WTC11 (cell line): ENCODE results near the gene FOXF2. TPM values are rescaled to one million over a fixed set of nuclear protein-coding genes. Genes with fewer than 3 reads are reported as not detected.

Experiments
- ATAC-seq: fragments of 200-7000 bp; cut with Tn5 transposase; 2 replicates; pipeline ENCODE4 v1.10.0; 2021; ENCODE audit warnings: mild to moderate bottlenecking, moderate library complexity
- CTCF ChIA-PET: fragments of 300-600 bp; sonication (Branson Sonifier 250); formaldehyde crosslinking; loops from one replicate; lab custom pipeline; 2021; ENCODE audit warnings: antibody characterized with exemption; lab: Charles Lee
- POLR2A ChIA-PET: fragments of 350-600 bp; sonication (Branson Sonifier 250); formaldehyde crosslinking; loops from one replicate; lab custom pipeline; 2021; ENCODE audit warnings: antibody characterized with exemption; lab: Charles Lee
- DNase-seq: peaks from one replicate; pipeline ENCODE4 v3.0.0; 2021; ENCODE audit warnings: low spot score
- H3K27ac Mint-ChIP-seq: 2 replicates; pipeline ENCODE4 v1.8.0; 2021; ENCODE audit warnings: mixed read lengths
- H3K27me3 Mint-ChIP-seq: 2 replicates; pipeline ENCODE4 v1.8.0; 2021; ENCODE audit warnings: low read depth, mild to moderate bottlenecking, moderate library complexity, mixed read lengths
- H3K36me3 Mint-ChIP-seq: 2 replicates; pipeline ENCODE4 v1.8.0; 2021; ENCODE audit warnings: mixed read lengths
- H3K4me1 Mint-ChIP-seq: 2 replicates; pipeline ENCODE4 v1.8.0; 2022; ENCODE audit warnings: mixed read lengths
- H3K4me3 Mint-ChIP-seq: 2 replicates; pipeline ENCODE4 v1.8.0; 2021; ENCODE audit warnings: mild to moderate bottlenecking, moderate library complexity, mixed read lengths
- H3K9me3 Mint-ChIP-seq: 2 replicates; pipeline ENCODE4 v1.8.0; 2021; ENCODE audit warnings: mixed read lengths
- ATF1 ChIP-seq: sonication (generic); formaldehyde crosslinking; IDR thresholded peaks from 2 replicates; pipeline ENCODE4 v1.8.1; 2023; ENCODE audit warnings: mild to moderate bottlenecking, moderate library complexity, missing genetic modification reagents
- CREM ChIP-seq: sonication (generic); formaldehyde crosslinking; IDR thresholded peaks from 2 replicates; pipeline ENCODE4 v1.8.1; 2022; ENCODE audit warnings: mild to moderate bottlenecking, missing genetic modification reagents, moderate library complexity
- ETV6 ChIP-seq: sonication (generic); formaldehyde crosslinking; IDR thresholded peaks from 2 replicates; pipeline ENCODE4 v1.8.1; 2022; ENCODE audit warnings: mild to moderate bottlenecking, missing genetic modification reagents
- FOXJ3 ChIP-seq: sonication (generic); formaldehyde crosslinking; IDR thresholded peaks from 2 replicates; pipeline ENCODE4 v1.9.0; 2021; ENCODE audit warnings: missing genetic modification reagents, mild to moderate bottlenecking, borderline replicate concordance
- GABPB1 ChIP-seq: sonication (generic); formaldehyde crosslinking; IDR thresholded peaks from 2 replicates; pipeline ENCODE4 v1.8.1; 2023; ENCODE audit warnings: mild to moderate bottlenecking, missing genetic modification reagents
- GRHL2 ChIP-seq: fragments of 250-450 bp; sonication (Bioruptor Pico); IDR thresholded peaks from 2 replicates; pipeline ENCODE4 v1.8.0; 2022; ENCODE audit warnings: mild to moderate bottlenecking, moderate library complexity; ENCODE audit not compliant: insufficient replicate concordance, severe bottlenecking
- HMGA2 ChIP-seq: fragments of 250-450 bp; sonication (Bioruptor Pico); IDR thresholded peaks from 2 replicates; pipeline ENCODE4 v1.4.0; 2021; ENCODE audit warnings: mild to moderate bottlenecking, moderate library complexity
- IRF2 ChIP-seq: sonication (generic); formaldehyde crosslinking; IDR thresholded peaks from 2 replicates; pipeline ENCODE4 v1.8.0; 2022; ENCODE audit warnings: low read depth, missing genetic modification reagents, borderline replicate concordance
- MYBL2 ChIP-seq: sonication (generic); formaldehyde crosslinking; IDR thresholded peaks from 2 replicates; pipeline ENCODE4 v1.8.1; 2023; ENCODE audit warnings: mild to moderate bottlenecking, moderate library complexity, missing genetic modification reagents
- NFATC4 ChIP-seq: fragments of 250-450 bp; sonication (Bioruptor Pico); IDR thresholded peaks from 2 replicates; pipeline ENCODE4 v1.9.0; 2021; ENCODE audit warnings: mild to moderate bottlenecking
- NFE2L1 ChIP-seq: sonication (generic); formaldehyde crosslinking; IDR thresholded peaks from 2 replicates; pipeline ENCODE4 v1.8.1; 2023; ENCODE audit warnings: missing genetic modification reagents
- RELA ChIP-seq: sonication (generic); formaldehyde crosslinking; IDR thresholded peaks from 2 replicates; pipeline ENCODE4 v1.8.1; 2022; ENCODE audit warnings: missing genetic modification reagents, mild to moderate bottlenecking, borderline replicate concordance
- SP1 ChIP-seq: sonication (generic); formaldehyde crosslinking; conservative IDR thresholded peaks from 2 replicates; pipeline ENCODE4 v1.8.1; 2022; ENCODE audit warnings: missing genetic modification reagents
- TEAD4 ChIP-seq: sonication (generic); formaldehyde crosslinking; IDR thresholded peaks from 2 replicates; pipeline ENCODE4 v1.8.0; 2022; ENCODE audit warnings: mild to moderate bottlenecking, missing genetic modification reagents
- ZBTB43 ChIP-seq: sonication (generic); formaldehyde crosslinking; IDR thresholded peaks from 2 replicates; pipeline ENCODE4 v1.8.1; 2023; ENCODE audit warnings: mild to moderate bottlenecking, missing genetic modification reagents
- ZMAT4 ChIP-seq: fragments of 250-450 bp; sonication (Bioruptor Pico); IDR thresholded peaks from 2 replicates; pipeline ENCODE4 v1.9.0; 2021; ENCODE audit warnings: mild to moderate bottlenecking
- ZNF138 ChIP-seq: sonication (generic); formaldehyde crosslinking; conservative IDR thresholded peaks from 2 replicates; pipeline ENCODE4 v1.8.1; 2022; ENCODE audit warnings: mild to moderate bottlenecking, moderate library complexity, missing genetic modification reagents
- ZNF263 ChIP-seq: sonication (generic); formaldehyde crosslinking; IDR thresholded peaks from 2 replicates; pipeline ENCODE4 v1.8.1; 2022; ENCODE audit warnings: low read depth, mild to moderate bottlenecking, moderate library complexity, missing genetic modification reagents
- ZNF425 ChIP-seq: fragments of 250-450 bp; sonication (Bioruptor Pico); conservative IDR thresholded peaks from 2 replicates; pipeline ENCODE4 v1.9.0; 2021; ENCODE audit warnings: mild to moderate bottlenecking
- total RNA-seq: library from RNA; stranded (reverse); gene quantifications from 3 replicates; pipeline ENCODE4 v1.2.3, GENCODE V29; 2021
- TF ChIP-seq, protein P1 (sequence below): sonication (generic); formaldehyde crosslinking; IDR thresholded peaks from 2 replicates; pipeline ENCODE4 v1.8.1; 2023; ENCODE audit warnings: mild to moderate bottlenecking, missing genetic modification reagents, moderate library complexity
- TF ChIP-seq, protein P2 (sequence below): sonication (generic); formaldehyde crosslinking; IDR thresholded peaks from 2 replicates; pipeline ENCODE4 v1.8.1; 2023; ENCODE audit warnings: mild to moderate bottlenecking, missing genetic modification reagents, moderate library complexity
- TF ChIP-seq, protein P3 (sequence below): sonication (generic); formaldehyde crosslinking; IDR thresholded peaks from 2 replicates; pipeline ENCODE4 v1.8.1; 2022; ENCODE audit warnings: missing genetic modification reagents, borderline replicate concordance
- TF ChIP-seq, protein P4 (sequence below): sonication (generic); formaldehyde crosslinking; IDR thresholded peaks from 2 replicates; pipeline ENCODE4 v1.8.1; 2022; ENCODE audit warnings: mild to moderate bottlenecking, moderate library complexity, missing genetic modification reagents

The FOXF2 gene
- total RNA-seq, 1 experiment from 2014 or later: 0.11 TPM

DNA sequence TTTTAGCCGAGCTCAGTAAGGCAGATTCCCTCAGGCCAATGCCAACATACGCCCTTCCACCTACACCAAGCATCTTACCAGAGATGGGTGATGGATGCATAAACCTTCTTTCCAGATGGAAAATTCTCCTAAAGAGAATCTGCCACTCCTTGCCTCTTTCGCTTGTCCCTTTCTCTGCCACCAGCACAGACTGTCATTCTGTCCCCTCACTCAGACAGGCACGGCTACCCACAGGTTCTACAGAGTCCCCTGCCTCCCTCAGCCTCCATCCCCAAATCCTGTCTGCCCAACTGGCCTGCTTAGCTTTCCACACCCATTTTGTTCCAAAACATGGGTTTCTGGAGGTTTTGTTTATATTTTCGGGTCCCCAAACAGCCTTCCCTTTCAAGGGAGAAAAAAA, 12.7 kb upstream of the FOXF2 start:
- ChIA-PET POLR2A (no interaction called here), CTCF (interaction anchor here (1.5 kb wide), 1 partner anchor 60 kb away, joined by 4 read pairs; no protein-coding TSS in a partner anchor)
- H3K27me3 Mint-ChIP-seq: peaks cover 82% of the 10 kb centered on the region
- TF ChIP-seq NFE2L1 (CRISPR knock-in tag): no peak
- TF ChIP-seq TEAD4 (CRISPR knock-in tag): no peak
- no peak for TF ChIP-seq SP1 (CRISPR knock-in tag)
- TF ChIP-seq GABPB1: no peak
- no peak for TF ChIP-seq ZNF138 (CRISPR knock-in tag)
- TF ChIP-seq, protein P1, sequence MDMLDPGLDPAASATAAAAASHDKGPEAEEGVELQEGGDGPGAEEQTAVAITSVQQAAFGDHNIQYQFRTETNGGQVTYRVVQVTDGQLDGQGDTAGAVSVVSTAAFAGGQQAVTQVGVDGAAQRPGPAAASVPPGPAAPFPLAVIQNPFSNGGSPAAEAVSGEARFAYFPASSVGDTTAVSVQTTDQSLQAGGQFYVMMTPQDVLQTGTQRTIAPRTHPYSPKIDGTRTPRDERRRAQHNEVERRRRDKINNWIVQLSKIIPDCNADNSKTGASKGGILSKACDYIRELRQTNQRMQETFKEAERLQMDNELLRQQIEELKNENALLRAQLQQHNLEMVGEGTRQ (CRISPR knock-in tag): no peak
- H3K27ac Mint-ChIP-seq: no peak overlapping the region
- H3K4me3 Mint-ChIP-seq: no peak overlapping the region
- DNase-seq (no peak), ATAC-seq (no peak)
- peaks cover 34% of the 10 kb centered on the region for H3K4me1 Mint-ChIP-seq
- H3K9me3 Mint-ChIP-seq: no peaks in the 10 kb centered on the region
- H3K36me3 Mint-ChIP-seq: no peaks in the 10 kb centered on the region

- DNase-seq (no peak), ATAC-seq (no peak)
- Mint-ChIP-seq H3K36me3 (no peaks in the 10 kb centered on the region), H3K4me1 (peaks cover 34% of the 10 kb centered on the region), H3K27ac (no peak overlapping the region), H3K27me3 (peaks cover 89% of the 10 kb centered on the region), H3K4me3 (peak overlapping the region; percentile 42), H3K9me3 (no peaks in the 10 kb centered on the region)
- POLR2A ChIA-PET: no interaction called here
- TF ChIP-seq ZNF425 (CRISPR knock-in tag) (no peak), RELA (CRISPR knock-in tag) (no peak), CREM (CRISPR knock-in tag) (no peak), ZMAT4 (CRISPR knock-in tag) (no peak)
- CTCF ChIA-PET: interaction anchor here (0.7 to 2.3 kb wide), 8 partner anchors 14 to 466 kb away, joined by 3 to 9 read pairs (median 4); partner anchors contain the start of gene FOXQ1
Measured at GRCh38 chr6:1377526-1377925, 11.8 kb upstream of the FOXF2 start.

DNA sequence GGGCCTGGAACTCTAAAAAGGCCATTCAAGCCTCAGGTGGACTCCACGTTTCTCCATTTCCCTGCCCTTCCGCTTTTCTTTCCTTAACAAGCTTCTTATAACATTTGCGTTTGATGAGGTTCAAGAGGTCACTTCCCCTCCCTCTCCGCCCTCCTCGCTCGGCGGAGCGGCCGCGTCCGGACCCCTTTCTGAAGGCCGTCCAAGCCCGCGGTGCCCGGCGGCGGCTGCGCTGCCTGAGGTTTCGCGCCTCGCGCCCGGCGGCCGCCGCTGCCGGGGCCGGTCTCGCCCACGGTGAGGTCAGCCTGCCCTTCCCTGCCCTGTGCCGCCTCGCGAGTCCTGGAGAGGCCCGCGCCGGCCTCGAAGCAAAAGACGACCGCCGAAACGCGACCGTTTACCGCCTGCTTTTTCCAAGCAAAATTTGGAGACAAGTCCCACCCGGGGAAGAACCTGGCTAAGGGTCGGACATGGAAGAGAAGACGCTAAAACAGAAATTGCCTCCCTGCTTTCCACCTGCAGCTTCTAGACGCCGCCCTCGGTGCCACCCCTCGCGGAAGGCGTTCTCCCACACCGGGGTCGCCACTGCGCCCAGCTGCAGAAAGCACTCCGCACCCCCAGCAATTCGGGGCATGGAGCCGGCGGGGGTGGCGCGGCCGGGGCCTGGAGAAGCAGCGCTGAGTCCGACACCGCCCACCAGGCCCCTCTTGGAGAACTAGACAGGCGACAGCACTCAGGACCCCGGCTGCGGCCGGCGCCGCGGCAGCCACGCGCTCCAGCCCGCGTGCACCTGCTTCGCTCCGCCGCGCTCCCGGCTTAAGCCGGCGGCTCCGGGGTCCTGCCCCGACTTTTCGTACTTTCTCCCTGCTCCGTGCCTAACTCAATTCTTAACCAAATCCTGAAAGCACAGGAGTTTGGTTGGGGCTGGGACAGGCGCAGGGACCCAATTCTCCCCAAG, 11.0 kb upstream of the FOXF2 start:
- CTCF ChIA-PET: interaction anchor here (0.7 to 2.3 kb wide), 9 partner anchors 15 to 657 kb away, joined by 3 to 9 read pairs (median 3); partner anchors contain the start of gene FOXQ1
- Mint-ChIP-seq H3K4me3 (peak overlapping the region; percentile 61), H3K4me1 (peaks cover 34% of the 10 kb centered on the region), H3K27ac (no peak overlapping the region), H3K9me3 (no peaks in the 10 kb centered on the region), H3K27me3 (peaks cover 94% of the 10 kb centered on the region), H3K36me3 (no peaks in the 10 kb centered on the region)
- POLR2A ChIA-PET: no interaction called here
- ATAC-seq: peak; percentile 15
- peak; percentile 52 for DNase-seq
- TF ChIP-seq MYBL2 (CRISPR knock-in tag) (no peak), HMGA2 (CRISPR knock-in tag) (no peak), ZNF138 (CRISPR knock-in tag) (no peak), NFATC4 (no peak), FOXJ3 (CRISPR knock-in tag) (no peak), ZNF263 (CRISPR knock-in tag) (no peak), SP1 (CRISPR knock-in tag) (no peak), ETV6 (CRISPR knock-in tag) (0 out of 2 replicates have a peak, but pooled peaks have one; percentile 44), GRHL2 (no peak), ATF1 (CRISPR knock-in tag) (no peak), IRF2 (CRISPR knock-in tag) (no peak), ZBTB43 (no peak)
- TF ChIP-seq, protein P2, sequence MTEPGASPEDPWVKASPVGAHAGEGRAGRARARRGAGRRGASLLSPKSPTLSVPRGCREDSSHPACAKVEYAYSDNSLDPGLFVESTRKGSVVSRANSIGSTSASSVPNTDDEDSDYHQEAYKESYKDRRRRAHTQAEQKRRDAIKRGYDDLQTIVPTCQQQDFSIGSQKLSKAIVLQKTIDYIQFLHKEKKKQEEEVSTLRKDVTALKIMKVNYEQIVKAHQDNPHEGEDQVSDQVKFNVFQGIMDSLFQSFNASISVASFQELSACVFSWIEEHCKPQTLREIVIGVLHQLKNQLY: no peak
- TF ChIP-seq, protein P3, sequence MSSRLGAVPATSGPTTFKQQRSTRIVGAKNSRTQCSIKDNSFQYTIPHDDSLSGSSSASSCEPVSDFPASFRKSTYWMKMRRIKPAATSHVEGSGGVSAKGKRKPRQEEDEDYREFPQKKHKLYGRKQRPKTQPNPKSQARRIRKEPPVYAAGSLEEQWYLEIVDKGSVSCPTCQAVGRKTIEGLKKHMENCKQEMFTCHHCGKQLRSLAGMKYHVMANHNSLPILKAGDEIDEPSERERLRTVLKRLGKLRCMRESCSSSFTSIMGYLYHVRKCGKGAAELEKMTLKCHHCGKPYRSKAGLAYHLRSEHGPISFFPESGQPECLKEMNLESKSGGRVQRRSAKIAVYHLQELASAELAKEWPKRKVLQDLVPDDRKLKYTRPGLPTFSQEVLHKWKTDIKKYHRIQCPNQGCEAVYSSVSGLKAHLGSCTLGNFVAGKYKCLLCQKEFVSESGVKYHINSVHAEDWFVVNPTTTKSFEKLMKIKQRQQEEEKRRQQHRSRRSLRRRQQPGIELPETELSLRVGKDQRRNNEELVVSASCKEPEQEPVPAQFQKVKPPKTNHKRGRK (CRISPR knock-in tag): no peak
- TF ChIP-seq, protein P4, sequence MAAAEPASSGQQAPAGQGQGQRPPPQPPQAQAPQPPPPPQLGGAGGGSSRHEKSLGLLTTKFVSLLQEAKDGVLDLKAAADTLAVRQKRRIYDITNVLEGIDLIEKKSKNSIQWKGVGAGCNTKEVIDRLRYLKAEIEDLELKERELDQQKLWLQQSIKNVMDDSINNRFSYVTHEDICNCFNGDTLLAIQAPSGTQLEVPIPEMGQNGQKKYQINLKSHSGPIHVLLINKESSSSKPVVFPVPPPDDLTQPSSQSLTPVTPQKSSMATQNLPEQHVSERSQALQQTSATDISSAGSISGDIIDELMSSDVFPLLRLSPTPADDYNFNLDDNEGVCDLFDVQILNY (CRISPR knock-in tag): 0 out of 2 replicates have a peak, but pooled peaks have one; percentile 36
